ENCODE data around the gene ADAMTS2. TPM values are rescaled to one million over a fixed set of nuclear protein-coding genes. Genes with fewer than 3 reads are reported as not detected.
A peak's percentile ranks its signal among the peaks of the same experiment; 100 is the strongest.

The ADAMTS2 gene
- polyA plus RNA-seq, 1 donor: 5.9 TPM

DNA sequence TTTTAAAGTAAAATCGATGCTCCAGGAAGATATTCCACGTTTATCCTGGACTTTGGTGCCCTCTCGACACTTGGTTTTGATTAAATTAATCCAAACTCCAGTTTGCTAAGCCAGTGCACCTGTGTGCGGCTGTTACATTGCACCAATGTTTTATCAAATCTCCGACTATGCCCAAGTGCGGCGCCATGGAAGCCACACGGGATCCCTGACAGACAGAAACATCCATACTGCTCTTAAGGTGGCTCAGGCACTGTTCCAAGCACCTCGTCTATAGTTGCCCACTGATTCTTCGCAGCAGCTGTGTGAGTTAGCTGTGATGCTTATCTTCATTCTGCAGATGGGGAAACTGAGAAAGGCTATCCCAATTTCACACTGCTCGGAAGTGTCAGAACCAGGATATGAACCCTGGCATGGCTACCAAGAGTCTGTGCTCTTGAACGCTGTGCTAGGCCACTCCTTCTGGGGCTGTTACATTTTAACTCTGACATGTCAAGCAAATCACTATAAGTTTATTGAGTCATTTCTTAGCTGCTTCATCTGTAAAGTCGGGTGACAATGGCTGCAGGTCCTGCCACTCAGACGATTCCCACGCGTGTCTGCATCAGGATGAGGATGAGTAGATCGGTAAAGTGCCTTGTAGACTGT, 113.0 kb downstream of the ADAMTS2 start:
- H3K4me1 ChIP-seq (ENCODE audit: control insufficient read depth, insufficient read depth, low read length): no peaks in the 10 kb centered on the region
- H3K9me3 ChIP-seq (ENCODE audit: control insufficient read depth, low read depth, low read length): no peaks in the 10 kb centered on the region
- no peaks in the 10 kb centered on the region for H3K27me3 ChIP-seq (ENCODE audit: control insufficient read depth, insufficient read depth, low read length)
- H3K36me3 ChIP-seq (ENCODE audit: control insufficient read depth, insufficient read depth, low read length): no peaks in the 10 kb centered on the region
- no peak for DNase-seq
- H3K27ac ChIP-seq (ENCODE audit: low read length): no peak overlapping the region
- 80% methylated on average over 1 of the region's 17 CpGs for WGBS (ENCODE audit: insufficient coverage, low lambda C conversion rate)
- H3K4me3 ChIP-seq (ENCODE audit: low read length): no peak overlapping the region

DNA sequence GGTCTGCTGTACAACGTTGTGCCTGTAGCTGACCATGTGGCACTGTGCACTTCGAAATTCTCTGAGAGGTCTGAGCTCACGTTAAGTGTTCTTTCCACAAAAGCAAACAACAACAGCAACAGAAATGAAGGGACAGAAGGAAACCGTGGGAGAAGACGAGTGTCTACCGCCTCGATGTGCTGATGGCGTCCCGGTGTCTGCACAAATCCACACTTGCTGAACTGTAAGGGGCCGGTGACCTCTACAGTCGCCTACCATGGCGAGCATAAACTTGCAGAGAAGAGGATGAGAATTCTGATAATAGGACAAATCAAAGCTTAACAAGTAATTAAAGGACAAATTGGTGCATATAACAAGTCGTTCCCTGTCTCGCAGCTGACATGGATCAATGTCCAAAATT, 114.0 kb downstream of the ADAMTS2 start:
- no peak for DNase-seq
- Histone ChIP-seq H3K4me3 (ENCODE audit: low read length) (no peak overlapping the region), H3K27ac (ENCODE audit: low read length) (no peak overlapping the region), H3K4me1 (ENCODE audit: control insufficient read depth, insufficient read depth, low read length) (no peaks in the 10 kb centered on the region), H3K36me3 (ENCODE audit: control insufficient read depth, insufficient read depth, low read length) (no peaks in the 10 kb centered on the region), H3K9me3 (ENCODE audit: control insufficient read depth, low read depth, low read length) (no peaks in the 10 kb centered on the region), H3K27me3 (ENCODE audit: control insufficient read depth, insufficient read depth, low read length) (no peaks in the 10 kb centered on the region)
- 96% methylated on average over 4 of the region's 14 CpGs for WGBS (ENCODE audit: insufficient coverage, low lambda C conversion rate)

DNA sequence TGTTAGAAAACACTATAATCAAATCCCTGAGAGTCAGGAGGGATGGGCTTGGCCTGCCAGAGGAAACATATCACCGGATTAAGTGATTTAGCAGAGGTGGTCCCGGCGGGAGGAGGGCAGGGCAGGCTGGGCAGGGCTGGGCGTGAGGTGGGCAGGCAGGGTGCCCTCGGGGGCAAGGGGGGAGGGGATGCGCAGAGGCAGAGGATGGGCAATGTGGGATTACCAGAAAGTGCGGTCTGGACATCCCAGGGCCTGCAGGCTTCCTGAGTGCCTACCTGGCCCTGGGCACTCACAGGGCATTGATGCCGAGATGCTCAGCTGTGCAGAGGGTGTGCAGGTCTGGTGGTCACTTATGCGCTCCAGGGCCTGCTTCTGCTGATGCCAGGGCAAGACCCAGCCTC, 115.2 kb downstream of the ADAMTS2 start:
- no peak for DNase-seq
- Histone ChIP-seq H3K9me3 (ENCODE audit: control insufficient read depth, low read depth, low read length) (no peaks in the 10 kb centered on the region), H3K27me3 (ENCODE audit: control insufficient read depth, insufficient read depth, low read length) (no peaks in the 10 kb centered on the region), H3K4me1 (ENCODE audit: control insufficient read depth, insufficient read depth, low read length) (no peaks in the 10 kb centered on the region), H3K36me3 (ENCODE audit: control insufficient read depth, insufficient read depth, low read length) (no peaks in the 10 kb centered on the region), H3K4me3 (ENCODE audit: low read length) (no peak overlapping the region), H3K27ac (ENCODE audit: low read length) (no peak overlapping the region)
- no CpG with 5 or more reads among the region's 9 CpGs for whole genome bisulfite sequencing (ENCODE audit: insufficient coverage, low lambda C conversion rate)

DNA sequence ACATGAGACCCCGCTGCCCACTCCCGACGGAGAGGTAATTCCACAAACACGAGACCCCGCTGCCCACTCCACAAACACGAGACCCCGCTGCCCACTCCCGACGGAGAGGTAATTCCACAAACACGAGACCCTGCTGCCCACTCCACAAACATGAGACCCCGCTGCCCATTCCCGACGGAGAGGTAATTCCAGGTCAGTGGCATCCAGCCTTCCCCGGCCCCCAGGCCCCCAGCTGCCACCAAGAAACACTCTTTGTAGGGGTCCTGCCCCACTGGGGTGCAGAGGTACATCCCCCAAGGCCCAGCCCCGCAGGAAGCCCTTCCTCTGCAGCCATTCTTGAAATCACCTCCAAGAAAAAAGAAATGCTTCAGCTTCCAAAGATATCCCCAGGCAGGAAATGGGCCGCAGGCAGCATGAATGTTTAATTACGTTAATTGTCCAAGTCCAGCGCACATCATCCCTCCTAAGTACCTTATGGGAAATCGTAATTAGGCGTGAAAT, 115.9 kb downstream of the ADAMTS2 start:
- Histone ChIP-seq H3K27me3 (ENCODE audit: control insufficient read depth, insufficient read depth, low read length) (no peaks in the 10 kb centered on the region), H3K36me3 (ENCODE audit: control insufficient read depth, insufficient read depth, low read length) (no peaks in the 10 kb centered on the region), H3K4me3 (ENCODE audit: low read length) (no peak overlapping the region), H3K4me1 (ENCODE audit: control insufficient read depth, insufficient read depth, low read length) (no peaks in the 10 kb centered on the region), H3K9me3 (ENCODE audit: control insufficient read depth, low read depth, low read length) (peaks cover 4% of the 10 kb centered on the region), H3K27ac (ENCODE audit: low read length) (no peak overlapping the region)
- DNase-seq: no peak
- WGBS (ENCODE audit: insufficient coverage, low lambda C conversion rate): no CpG with 5 or more reads among the region's 20 CpGs

DNA sequence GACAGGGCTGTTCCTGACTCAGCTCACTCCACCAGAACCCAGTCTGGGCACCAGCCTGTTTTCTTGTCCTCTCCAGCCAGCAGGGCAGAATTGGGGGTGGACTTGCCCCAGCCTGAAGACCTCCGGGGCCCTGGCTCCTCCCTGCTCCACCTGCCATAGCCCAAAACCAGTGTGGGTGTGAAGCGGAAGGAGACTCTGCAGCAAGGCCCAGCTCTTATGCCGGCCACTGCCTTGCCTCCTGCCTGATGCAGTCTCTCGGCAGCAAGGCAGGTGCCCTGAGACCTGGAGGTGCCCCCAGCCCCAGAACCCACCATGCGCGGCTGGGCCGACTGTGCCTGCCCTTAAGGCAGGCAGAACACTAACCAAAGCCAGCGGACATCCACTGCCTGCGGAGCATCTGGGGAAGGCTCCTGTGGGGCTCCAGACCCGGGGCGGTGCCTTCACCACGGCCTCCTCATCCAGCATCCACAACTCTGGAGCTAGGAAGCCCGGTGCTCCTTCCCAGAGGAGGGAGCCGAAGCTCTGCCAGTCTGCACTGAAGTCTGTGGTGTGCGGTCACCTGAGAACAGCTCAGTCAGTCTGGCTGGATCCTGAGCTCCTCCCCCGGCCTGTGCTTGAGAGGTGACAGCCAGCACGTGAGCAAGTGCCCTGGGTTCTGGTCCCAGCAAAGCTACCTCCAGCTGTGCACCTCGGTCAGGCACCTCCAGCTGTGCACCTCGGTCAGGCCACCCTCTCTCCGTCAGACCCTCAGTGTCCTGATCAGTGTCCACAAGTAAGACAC, 116.7 kb downstream of the ADAMTS2 start:
- Histone ChIP-seq H3K9me3 (ENCODE audit: control insufficient read depth, low read depth, low read length) (peaks cover 11% of the 10 kb centered on the region), H3K4me1 (ENCODE audit: control insufficient read depth, insufficient read depth, low read length) (no peaks in the 10 kb centered on the region), H3K27me3 (ENCODE audit: control insufficient read depth, insufficient read depth, low read length) (no peaks in the 10 kb centered on the region), H3K27ac (ENCODE audit: low read length) (no peak overlapping the region), H3K4me3 (ENCODE audit: low read length) (no peak overlapping the region), H3K36me3 (ENCODE audit: control insufficient read depth, insufficient read depth, low read length) (no peaks in the 10 kb centered on the region)
- DNase-seq: no peak
- no CpG with 5 or more reads among the region's 20 CpGs for WGBS (ENCODE audit: insufficient coverage, low lambda C conversion rate)

DNA sequence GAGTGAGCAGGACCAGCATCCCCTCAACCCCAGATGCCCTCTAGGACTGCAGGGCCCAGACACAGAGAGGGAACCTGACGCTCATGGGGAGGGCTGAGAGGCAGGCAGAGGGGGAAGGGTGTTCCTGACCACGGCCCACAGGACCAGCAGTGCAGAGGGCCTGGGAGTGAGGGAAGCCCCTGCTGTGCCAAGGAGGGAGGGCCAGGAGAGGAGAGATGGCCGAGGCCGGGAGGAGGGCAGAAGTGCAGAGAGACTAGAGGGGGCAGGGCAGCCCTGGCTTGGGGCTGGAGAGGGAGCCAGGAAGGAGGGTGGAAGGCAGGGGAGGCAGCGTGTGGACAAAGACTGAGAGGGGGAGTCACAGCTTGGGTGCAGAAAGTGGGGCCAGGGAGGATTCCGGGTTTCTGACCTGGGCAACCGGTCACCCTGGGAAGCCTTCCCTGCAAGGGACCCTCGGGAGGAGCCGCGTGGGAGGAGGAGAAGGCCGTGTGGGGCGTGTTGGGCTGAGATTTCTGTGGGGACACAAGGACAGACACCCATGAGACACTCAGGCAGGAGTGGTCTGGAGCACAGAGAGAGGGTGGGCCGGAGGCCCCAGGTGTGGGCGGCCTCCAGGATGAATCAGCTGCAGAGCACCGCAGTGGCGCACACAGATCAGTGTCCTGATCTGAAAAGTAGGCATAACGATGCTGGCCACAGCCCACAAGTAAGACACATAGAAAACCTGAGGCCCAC, 117.5 kb downstream of the ADAMTS2 start:
- Histone ChIP-seq H3K27ac (ENCODE audit: low read length) (no peak overlapping the region), H3K27me3 (ENCODE audit: control insufficient read depth, insufficient read depth, low read length) (no peaks in the 10 kb centered on the region), H3K4me1 (ENCODE audit: control insufficient read depth, insufficient read depth, low read length) (no peaks in the 10 kb centered on the region), H3K36me3 (ENCODE audit: control insufficient read depth, insufficient read depth, low read length) (no peaks in the 10 kb centered on the region), H3K4me3 (ENCODE audit: low read length) (no peak overlapping the region), H3K9me3 (ENCODE audit: control insufficient read depth, low read depth, low read length) (peaks cover 17% of the 10 kb centered on the region)
- DNase-seq: peak in 1 of 2 donors; percentile 9
- no CpG with 5 or more reads among the region's 17 CpGs for WGBS (ENCODE audit: insufficient coverage, low lambda C conversion rate)

DNA sequence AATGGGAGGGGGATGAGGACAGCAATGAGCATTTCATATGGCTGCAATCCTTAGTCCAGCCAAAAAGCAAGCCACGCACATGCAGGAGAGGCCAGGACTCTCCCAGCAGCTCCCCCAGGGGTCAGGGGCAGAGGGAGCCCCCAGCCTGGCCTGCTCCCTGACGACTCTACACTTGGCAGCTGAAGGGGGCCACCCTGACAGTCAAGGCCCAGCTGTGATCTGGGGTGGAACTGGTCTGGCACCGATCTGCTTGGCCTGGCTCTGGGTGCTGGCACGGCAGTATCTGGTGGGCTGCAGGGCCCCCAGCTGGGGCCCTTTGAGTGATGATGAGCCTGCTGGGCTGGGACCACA, 118.1 kb downstream of the ADAMTS2 start:
- H3K27ac ChIP-seq (ENCODE audit: low read length): no peak overlapping the region
- H3K27me3 ChIP-seq (ENCODE audit: control insufficient read depth, insufficient read depth, low read length): no peaks in the 10 kb centered on the region
- H3K36me3 ChIP-seq (ENCODE audit: control insufficient read depth, insufficient read depth, low read length): no peaks in the 10 kb centered on the region
- no peak for DNase-seq
- no peak overlapping the region for H3K4me3 ChIP-seq (ENCODE audit: low read length)
- H3K4me1 ChIP-seq (ENCODE audit: control insufficient read depth, insufficient read depth, low read length): no peaks in the 10 kb centered on the region
- H3K9me3 ChIP-seq (ENCODE audit: control insufficient read depth, low read depth, low read length): peaks cover 17% of the 10 kb centered on the region
- WGBS (ENCODE audit: insufficient coverage, low lambda C conversion rate): no CpG with 5 or more reads among the region's 4 CpGs

DNA sequence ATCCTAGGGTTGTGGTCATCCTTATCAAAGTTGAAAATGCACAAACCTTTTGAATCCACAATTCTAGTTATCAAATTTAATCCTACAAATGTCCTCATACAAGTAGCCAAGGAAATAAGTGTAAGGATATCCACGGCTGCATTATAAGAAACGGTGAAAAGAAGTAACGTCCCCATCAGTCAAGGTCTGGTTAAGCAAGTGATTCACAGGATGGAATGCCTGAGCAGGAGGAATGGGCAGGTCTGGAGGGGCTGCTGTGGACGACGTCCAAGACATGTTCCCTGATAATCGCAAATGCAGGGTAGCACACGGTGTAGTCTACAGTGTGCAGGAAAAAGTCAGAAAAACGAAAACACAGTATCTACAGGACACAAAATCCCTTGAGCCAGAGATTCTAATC, 118.6 kb downstream of the ADAMTS2 start:
- peaks cover 17% of the 10 kb centered on the region for H3K9me3 ChIP-seq (ENCODE audit: control insufficient read depth, low read depth, low read length)
- H3K27me3 ChIP-seq (ENCODE audit: control insufficient read depth, insufficient read depth, low read length): no peaks in the 10 kb centered on the region
- no peak for DNase-seq
- 86% methylated on average over 2 of the region's 8 CpGs for WGBS (ENCODE audit: insufficient coverage, low lambda C conversion rate)
- no peaks in the 10 kb centered on the region for H3K4me1 ChIP-seq (ENCODE audit: control insufficient read depth, insufficient read depth, low read length)
- H3K4me3 ChIP-seq (ENCODE audit: low read length): no peak overlapping the region
- no peak overlapping the region for H3K27ac ChIP-seq (ENCODE audit: low read length)
- no peaks in the 10 kb centered on the region for H3K36me3 ChIP-seq (ENCODE audit: control insufficient read depth, insufficient read depth, low read length)

DNA sequence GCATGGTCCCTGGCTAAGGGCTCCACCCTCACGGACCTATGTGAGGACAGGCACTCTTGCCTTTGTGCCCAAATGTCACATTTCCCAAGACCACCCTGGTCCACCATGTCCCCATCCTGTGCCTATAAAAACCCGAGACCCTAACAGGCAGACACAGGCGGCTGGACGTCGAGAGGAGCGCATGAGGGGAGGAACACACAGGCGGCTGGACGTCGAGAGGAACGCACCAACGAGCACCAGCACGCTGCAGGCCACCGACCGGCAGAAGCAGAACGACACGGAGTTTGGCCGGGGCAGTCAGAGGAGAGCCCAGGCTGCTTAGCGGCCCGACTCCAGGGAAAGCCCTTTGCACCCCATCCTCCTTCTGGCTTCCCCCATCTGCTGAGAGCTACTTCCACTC, 119.9 kb downstream of the ADAMTS2 start:
- WGBS (ENCODE audit: insufficient coverage, low lambda C conversion rate): no CpG with 5 or more reads among the region's 19 CpGs
- no peaks in the 10 kb centered on the region for H3K27me3 ChIP-seq (ENCODE audit: control insufficient read depth, insufficient read depth, low read length)
- no peak for DNase-seq
- H3K27ac ChIP-seq (ENCODE audit: low read length): no peak overlapping the region
- no peaks in the 10 kb centered on the region for H3K36me3 ChIP-seq (ENCODE audit: control insufficient read depth, insufficient read depth, low read length)
- peaks cover 17% of the 10 kb centered on the region for H3K9me3 ChIP-seq (ENCODE audit: control insufficient read depth, low read depth, low read length)
- H3K4me1 ChIP-seq (ENCODE audit: control insufficient read depth, insufficient read depth, low read length): no peaks in the 10 kb centered on the region
- no peak overlapping the region for H3K4me3 ChIP-seq (ENCODE audit: low read length)

DNA sequence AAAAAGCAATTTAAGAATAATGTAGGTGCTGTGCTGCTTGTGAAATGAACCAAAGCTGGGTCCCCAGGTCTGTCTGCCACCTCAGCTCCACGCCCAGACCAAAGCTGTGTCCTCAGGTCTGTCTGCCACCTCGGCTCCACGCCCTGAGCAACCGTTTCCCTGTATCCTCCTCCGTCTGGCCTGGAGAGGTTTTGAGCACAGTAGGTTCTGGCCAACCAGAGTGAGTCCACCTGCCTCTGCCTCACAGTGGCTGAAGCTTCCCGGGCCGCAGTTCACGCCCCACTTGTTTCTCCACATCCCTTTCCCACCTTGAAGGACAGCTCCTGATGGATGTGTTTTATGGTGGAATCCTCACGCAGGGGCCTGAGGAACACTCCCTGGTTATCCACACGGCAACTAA, 120.5 kb downstream of the ADAMTS2 start:
- no peaks in the 10 kb centered on the region for H3K27me3 ChIP-seq (ENCODE audit: control insufficient read depth, insufficient read depth, low read length)
- no peak overlapping the region for H3K27ac ChIP-seq (ENCODE audit: low read length)
- H3K36me3 ChIP-seq (ENCODE audit: control insufficient read depth, insufficient read depth, low read length): no peaks in the 10 kb centered on the region
- WGBS (ENCODE audit: insufficient coverage, low lambda C conversion rate): no CpG with 5 or more reads among the region's 10 CpGs
- no peaks in the 10 kb centered on the region for H3K4me1 ChIP-seq (ENCODE audit: control insufficient read depth, insufficient read depth, low read length)
- H3K9me3 ChIP-seq (ENCODE audit: control insufficient read depth, low read depth, low read length): peaks cover 17% of the 10 kb centered on the region
- no peak for DNase-seq
- H3K4me3 ChIP-seq (ENCODE audit: low read length): no peak overlapping the region
